Left lung (tissue), 10 donors: ENCODE results near the gene ADIPOR2. TPM values are rescaled to one million over a fixed set of nuclear protein-coding genes. Genes with fewer than 3 reads are reported as not detected.
A peak's percentile ranks its signal among the peaks of the same experiment; 100 is the strongest.

Experiments
- ATAC-seq: fragments of 200-7000 bp; cut with Tn5 transposase; one replicate; pipeline ENCODE4 v1.9.1; 2020; ENCODE audit warnings: moderate library complexity
- DNase-seq, 4 donors: peaks; one replicate each; pipeline ENCODE4 v3.0.0-alpha.2; 2013 to 2020
- H3K27ac ChIP-seq, 2 donors: fragments of 200-600 bp; sonication (generic) in 1 of 2; one replicate each; pipeline versions ENCODE4 v1.5.0 to v1.8.0; 2020 to 2021
- H3K27me3 ChIP-seq, 2 donors: fragments of 200-600 bp; sonication (generic) in 1 of 2; one replicate each; pipeline versions ENCODE4 v1.5.0 to v1.8.0; 2020 to 2021
- H3K36me3 ChIP-seq, 2 donors: fragments of 200-600 bp; sonication (generic) in 1 of 2; one replicate each; pipeline versions ENCODE4 v1.5.0 to v1.8.0; 2020 to 2021
- H3K4me1 ChIP-seq, 2 donors: fragments of 200-600 bp; one replicate each; pipeline ENCODE4 v1.8.0; 2021
- H3K4me3 ChIP-seq, 2 donors: fragments of 200-600 bp; sonication (generic) in 1 of 2; one replicate each; pipeline versions ENCODE4 v1.5.0 to v1.8.0; 2020 to 2021; ENCODE audit warnings: mild to moderate bottlenecking in 1 of 2
- H3K9me3 ChIP-seq, 2 donors: fragments of 200-600 bp; sonication (generic) in 1 of 2; one replicate each; pipeline versions ENCODE4 v1.5.0 to v1.8.0; 2020 to 2021
- CTCF ChIP-seq, 2 donors: fragments of 200-600 bp; sonication (generic) in 1 of 2; IDR thresholded peaks; one replicate each; pipeline versions ENCODE4 v1.5.0 to v1.8.0; 2021; ENCODE audit warnings: antibody characterized with exemption in 2 of 2
- intact Hi-C, 2 donors: fragments of 100-400 bp; cut with DNase I; formaldehyde crosslinking; loops; one replicate each; pipeline versions ENCODE4 v1.11.2 to v1.14.2; 2022
- polyA plus RNA-seq, 6 donors: library from polyadenylated mRNA; unstranded; fragments of 120-200 nt; gene quantifications; one replicate each; pipeline ENCODE4 v1.2.1, GENCODE V29; 2013; ENCODE audit not compliant: insufficient read length in 6 of 6
- total RNA-seq, 2 donors: library from RNA; stranded (reverse); fragmentation: NEBNext Ultra II Directional; extraction: Animal tissue kit (Norgen Biotek cat#: 25700); gene quantifications; one replicate each; pipeline ENCODE4 v1.2.1, GENCODE V29; 2021
- donor health status: DM: no; HTN: yes; CAD: no.
- donor health status: DM: no; HTN: no; CAD: no.

The ADIPOR2 gene
- total and polyA plus RNA-seq, 8 donors, result 37.0 to 66.8 (median 41.7) TPM

- intact Hi-C loops, result no loop called here
- DNase-seq, result peak in 1 of 4 donors; percentile 37
- Histone ChIP-seq H3K27me3 (no peaks in the 10 kb centered on the region), H3K27ac (no peak overlapping the region), H3K4me3 (no peak overlapping the region), H3K36me3 (no peaks in the 10 kb centered on the region), H3K9me3 (no peaks in the 10 kb centered on the region), H3K4me1 (peaks cover 0 to 17% of the 10 kb centered on the region in 2 donors)
- ATAC-seq, result no peak
- no peak for TF ChIP-seq CTCF (IDR thresholded peaks at IDR 0.05)
These were observed 110.6 kb downstream of the ADIPOR2 start for GRCh38 chr12:1801303-1801975.

GRCh38 chr12:1803736-1804135, 112.9 kb downstream of the ADIPOR2 start:
- no peak overlapping the region for H3K27ac ChIP-seq
- intact Hi-C loops, result no loop called here
- ATAC-seq (no peak), DNase-seq (peak in 1 of 4 donors; percentile 20)
- no peaks in the 10 kb centered on the region for H3K9me3 ChIP-seq
- TF ChIP-seq CTCF (IDR thresholded peaks at IDR 0.05), result no peak
- H3K36me3 ChIP-seq, result no peaks in the 10 kb centered on the region
- peaks cover 0 to 4% of the 10 kb centered on the region in 2 donors for H3K4me1 ChIP-seq
- no peak overlapping the region for H3K4me3 ChIP-seq
- no peaks in the 10 kb centered on the region for H3K27me3 ChIP-seq

- Histone ChIP-seq H3K27ac (peak overlapping the region in 1 of 2 donors; percentile 31), H3K4me1 (peaks cover 0 to 10% of the 10 kb centered on the region in 2 donors), H3K4me3 (no peak overlapping the region), H3K9me3 (no peaks in the 10 kb centered on the region), H3K36me3 (no peaks in the 10 kb centered on the region), H3K27me3 (no peaks in the 10 kb centered on the region)
- DNase-seq, result peak; percentile 74 to 93 (median 87)
- no peak for TF ChIP-seq CTCF (IDR thresholded peaks at IDR 0.05)
- intact Hi-C loops, result no loop called here
- ATAC-seq, result peak; percentile 96
These were observed 113.9 kb downstream of the ADIPOR2 start for GRCh38 chr12:1804545-1805332.

GRCh38 chr12:1805441-1806081, 114.7 kb downstream of the ADIPOR2 start:
- Histone ChIP-seq H3K4me1 (peaks cover 0 to 17% of the 10 kb centered on the region in 2 donors), H3K9me3 (no peaks in the 10 kb centered on the region), H3K27me3 (no peaks in the 10 kb centered on the region), H3K27ac (no peak overlapping the region), H3K36me3 (no peaks in the 10 kb centered on the region), H3K4me3 (no peak overlapping the region)
- DNase-seq, result peak in 2 of 4 donors; percentile 29 to 68
- ATAC-seq, result no peak
- intact Hi-C loops, result no loop called here
- TF ChIP-seq CTCF (IDR thresholded peaks at IDR 0.05), result no peak
